ENCODE measurements around the gene SRPK2.

DNA sequence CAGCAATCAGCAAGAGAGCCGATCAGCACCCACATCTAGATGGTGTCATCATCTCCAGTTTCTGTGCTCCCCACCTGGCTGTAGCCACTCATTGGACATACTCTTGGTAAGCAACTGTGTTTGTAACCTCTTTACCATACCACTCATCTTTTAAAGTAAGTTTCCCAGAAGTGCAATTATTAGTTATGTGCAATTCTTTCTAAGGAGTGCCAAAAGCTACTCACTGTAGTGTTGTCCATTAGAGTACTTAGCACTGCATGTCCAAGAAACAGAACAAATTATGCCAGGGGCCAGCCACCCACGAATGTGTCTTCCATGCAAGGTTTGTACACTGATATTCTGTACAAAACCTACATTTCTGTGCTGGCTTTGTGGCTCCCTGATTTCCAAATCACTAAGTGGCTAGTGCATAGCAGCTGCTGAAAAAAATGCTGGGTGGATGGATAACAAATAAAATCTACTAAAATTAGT lies 131.9 kb downstream of the SRPK2 start:
- no peak for TF ChIP-seq POLR2A (IDR thresholded peaks at IDR 0.05; ENCODE audit: low read depth)
- TF ChIP-seq, protein P1, sequence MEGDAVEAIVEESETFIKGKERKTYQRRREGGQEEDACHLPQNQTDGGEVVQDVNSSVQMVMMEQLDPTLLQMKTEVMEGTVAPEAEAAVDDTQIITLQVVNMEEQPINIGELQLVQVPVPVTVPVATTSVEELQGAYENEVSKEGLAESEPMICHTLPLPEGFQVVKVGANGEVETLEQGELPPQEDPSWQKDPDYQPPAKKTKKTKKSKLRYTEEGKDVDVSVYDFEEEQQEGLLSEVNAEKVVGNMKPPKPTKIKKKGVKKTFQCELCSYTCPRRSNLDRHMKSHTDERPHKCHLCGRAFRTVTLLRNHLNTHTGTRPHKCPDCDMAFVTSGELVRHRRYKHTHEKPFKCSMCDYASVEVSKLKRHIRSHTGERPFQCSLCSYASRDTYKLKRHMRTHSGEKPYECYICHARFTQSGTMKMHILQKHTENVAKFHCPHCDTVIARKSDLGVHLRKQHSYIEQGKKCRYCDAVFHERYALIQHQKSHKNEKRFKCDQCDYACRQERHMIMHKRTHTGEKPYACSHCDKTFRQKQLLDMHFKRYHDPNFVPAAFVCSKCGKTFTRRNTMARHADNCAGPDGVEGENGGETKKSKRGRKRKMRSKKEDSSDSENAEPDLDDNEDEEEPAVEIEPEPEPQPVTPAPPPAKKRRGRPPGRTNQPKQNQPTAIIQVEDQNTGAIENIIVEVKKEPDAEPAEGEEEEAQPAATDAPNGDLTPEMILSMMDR (IDR thresholded peaks at IDR 0.05): no peak
- TF ChIP-seq EP300 (IDR thresholded peaks at IDR 0.05): no peak
- TF ChIP-seq POLR2AphosphoS5 (IDR thresholded peaks at IDR 0.05): no peak
